GM21529 (cell line): ENCODE results near the gene RAET1E.
"Not testable (repeated sequence)": the region's sequence is repeated elsewhere in the genome, so short reads cannot be mapped to it uniquely, and the experiment has no call there.

ENCODE experiments used
- ATAC-seq: cut with Tn5 transposase; IDR thresholded peaks from one replicate; pipeline ENCODE4 v1.9.1; 2021; ENCODE audit not compliant: unreplicated experiment

RAET1E gene

GRCh38 chr6:149897855-149898744 is at the start of gene RAET1E:
TSS of gene RAET1E (minus strand) at chr6:149898113. CDS start at chr6:149890901, 7,212 bp downstream.
- ATAC-seq, result no peak

GRCh38 chr6:149947533-149947932 is 49.6 kb upstream of the RAET1E start:
- ATAC-seq, result not testable (repeated sequence)

- ATAC-seq, result not testable (repeated sequence)
Measured at GRCh38 chr6:149946631-149947030, 48.7 kb upstream of the RAET1E start.

GRCh38 chr6:149945276-149945675 is 47.4 kb upstream of the RAET1E start:
- ATAC-seq, result not testable (repeated sequence)

- ATAC-seq, result not testable (repeated sequence)
Measured at GRCh38 chr6:149943321-149943720, 45.4 kb upstream of the RAET1E start.

GRCh38 chr6:149942461-149942829 is 44.5 kb upstream of the RAET1E start:
- no peak for ATAC-seq

- ATAC-seq, result no peak
Measured at GRCh38 chr6:149941583-149942460, 43.9 kb upstream of the RAET1E start, which contains the start of gene ULBP2. TSS of gene ULBP2 (plus strand) at chr6:149942014. CDS start at chr6:149942073, 59 bp downstream.

- no peak for ATAC-seq
Measured at GRCh38 chr6:149940672-149940982, 42.7 kb upstream of the RAET1E start.

- no peak for ATAC-seq
Measured at GRCh38 chr6:149939909-149940671, 42.2 kb upstream of the RAET1E start.

- no peak for ATAC-seq
Measured at GRCh38 chr6:149939356-149939648, 41.4 kb upstream of the RAET1E start.

GRCh38 chr6:149938571-149939355 is 40.9 kb upstream of the RAET1E start:
- ATAC-seq, result peak; percentile 89

GRCh38 chr6:149938013-149938570 is 40.2 kb upstream of the RAET1E start:
- ATAC-seq, result not testable (repeated sequence)

GRCh38 chr6:149936743-149937142 is 38.8 kb upstream of the RAET1E start:
- ATAC-seq, result no peak

GRCh38 chr6:149935668-149936067 is 37.8 kb upstream of the RAET1E start:
- ATAC-seq, result no peak

- ATAC-seq, result no peak
Measured at GRCh38 chr6:149935246-149935645, 37.3 kb upstream of the RAET1E start.

GRCh38 chr6:149934249-149935156 is 36.6 kb upstream of the RAET1E start:
- no peak for ATAC-seq

GRCh38 chr6:149933461-149933860 is 35.5 kb upstream of the RAET1E start:
- ATAC-seq, result no peak

GRCh38 chr6:149933036-149933435 is 35.1 kb upstream of the RAET1E start:
- ATAC-seq, result no peak

GRCh38 chr6:149931501-149931900 is 33.6 kb upstream of the RAET1E start:
- ATAC-seq, result no peak
